ENCODE measurements around the gene ENSA.
"Not testable (repeated sequence)": the region's sequence is repeated elsewhere in the genome, so short reads cannot be mapped to it uniquely, and the experiment has no call there.

The ENSA gene

DNA sequence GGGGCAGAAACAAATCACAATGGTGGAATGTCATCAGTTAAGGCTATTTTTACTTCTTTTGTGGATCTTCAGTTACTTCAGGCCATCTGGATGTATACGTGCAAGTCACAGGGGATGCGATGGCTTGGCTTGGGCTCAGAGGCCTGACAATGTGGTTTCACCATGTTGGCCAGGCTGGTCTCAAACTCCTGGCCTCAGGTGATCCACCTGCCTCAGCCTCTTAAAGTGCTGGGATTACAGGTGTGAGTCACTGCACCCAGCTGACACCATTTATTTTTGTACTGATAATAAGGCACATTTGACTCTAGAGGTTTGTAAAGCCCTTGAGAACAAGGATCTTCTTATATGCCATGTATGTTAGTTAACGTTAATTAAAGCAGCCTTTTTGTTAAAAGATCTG is 48.4 kb downstream of the ENSA start:
- not testable (repeated sequence) for DNase-seq (ENCODE audit: low read depth)

DNA sequence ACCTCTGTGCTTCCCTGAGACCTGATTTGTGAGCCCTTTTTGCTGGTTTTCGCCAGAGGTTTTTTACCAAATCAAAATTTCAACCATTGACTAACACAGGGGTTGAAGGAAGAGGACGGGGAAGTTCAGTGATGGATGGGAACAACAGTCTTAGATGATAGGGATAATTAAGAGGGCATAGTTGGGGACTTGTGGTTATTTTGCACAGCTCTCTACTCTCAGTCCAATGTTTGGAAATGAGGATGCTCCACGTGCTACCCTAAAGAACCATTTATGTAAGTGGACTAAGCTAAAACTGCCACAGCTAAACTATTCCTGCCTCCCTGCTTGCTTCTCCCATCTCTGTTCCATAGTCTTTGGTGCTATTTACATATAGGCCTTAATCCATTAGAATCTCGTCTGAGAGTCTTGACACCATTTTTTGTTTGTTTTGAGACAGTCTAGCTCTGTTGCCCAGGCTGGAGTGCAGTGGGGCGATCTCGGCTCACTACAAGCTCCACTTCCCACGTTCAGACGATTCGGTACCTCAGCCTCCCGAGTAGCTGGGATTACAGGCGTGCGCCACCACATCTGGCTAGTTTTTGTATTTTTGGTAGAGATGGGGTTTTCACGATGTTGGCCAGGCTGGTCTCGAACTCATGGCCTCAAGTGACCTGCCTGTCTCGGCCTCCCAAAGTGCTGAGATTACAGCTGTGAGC is 49.3 kb downstream of the ENSA start:
- no peak for DNase-seq (ENCODE audit: low read depth)

DNA sequence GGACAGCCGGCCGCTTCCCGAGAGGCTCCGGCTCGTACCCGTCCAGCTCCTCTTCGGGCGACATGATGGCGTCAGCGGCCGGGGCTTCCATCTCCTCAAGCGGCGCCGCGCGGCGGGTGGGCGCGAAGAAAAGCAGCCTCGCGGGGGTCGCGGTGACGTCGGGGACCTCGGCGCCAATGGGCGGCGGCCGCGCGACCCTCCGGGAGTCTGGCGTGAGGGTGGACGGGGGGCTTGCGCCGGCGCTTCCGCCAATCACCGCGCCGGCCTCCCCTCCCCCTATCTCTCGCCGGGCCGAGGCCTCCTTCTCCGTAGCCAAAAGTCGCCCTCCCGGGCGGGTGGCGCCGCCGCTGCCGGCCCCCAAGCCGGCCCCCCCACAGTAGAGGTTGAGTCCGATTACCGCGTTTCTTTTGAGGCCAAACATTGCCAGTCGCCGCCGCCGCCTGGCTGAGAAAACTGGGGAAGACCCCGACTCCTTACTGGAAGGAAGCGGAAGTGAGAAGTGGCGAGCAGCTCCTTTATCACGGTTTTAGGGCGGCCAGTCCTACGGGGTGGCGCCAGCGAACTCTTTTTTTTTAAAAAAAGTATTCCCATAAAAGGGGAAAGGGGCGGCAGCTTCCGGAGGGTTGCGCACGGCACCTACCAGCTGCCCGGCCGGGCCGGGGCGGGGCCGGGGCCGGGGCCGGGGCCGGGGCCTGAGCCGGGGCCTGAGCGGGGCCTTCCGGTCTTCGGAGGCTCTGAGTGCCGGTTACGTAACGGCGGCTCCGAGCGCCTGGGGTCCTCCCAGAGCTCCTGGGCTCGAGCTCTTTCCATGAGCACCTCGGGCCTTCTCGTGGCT is 50.1 kb downstream of the ENSA start, which contains the start of gene MCL1:
Gene MCL1 (minus strand): TSS at position 501 of the 835 bp plus-strand sequence. CDS start 80 bp downstream, at position 421.
- DNase-seq (ENCODE audit: low read depth): peak; percentile 79

DNA sequence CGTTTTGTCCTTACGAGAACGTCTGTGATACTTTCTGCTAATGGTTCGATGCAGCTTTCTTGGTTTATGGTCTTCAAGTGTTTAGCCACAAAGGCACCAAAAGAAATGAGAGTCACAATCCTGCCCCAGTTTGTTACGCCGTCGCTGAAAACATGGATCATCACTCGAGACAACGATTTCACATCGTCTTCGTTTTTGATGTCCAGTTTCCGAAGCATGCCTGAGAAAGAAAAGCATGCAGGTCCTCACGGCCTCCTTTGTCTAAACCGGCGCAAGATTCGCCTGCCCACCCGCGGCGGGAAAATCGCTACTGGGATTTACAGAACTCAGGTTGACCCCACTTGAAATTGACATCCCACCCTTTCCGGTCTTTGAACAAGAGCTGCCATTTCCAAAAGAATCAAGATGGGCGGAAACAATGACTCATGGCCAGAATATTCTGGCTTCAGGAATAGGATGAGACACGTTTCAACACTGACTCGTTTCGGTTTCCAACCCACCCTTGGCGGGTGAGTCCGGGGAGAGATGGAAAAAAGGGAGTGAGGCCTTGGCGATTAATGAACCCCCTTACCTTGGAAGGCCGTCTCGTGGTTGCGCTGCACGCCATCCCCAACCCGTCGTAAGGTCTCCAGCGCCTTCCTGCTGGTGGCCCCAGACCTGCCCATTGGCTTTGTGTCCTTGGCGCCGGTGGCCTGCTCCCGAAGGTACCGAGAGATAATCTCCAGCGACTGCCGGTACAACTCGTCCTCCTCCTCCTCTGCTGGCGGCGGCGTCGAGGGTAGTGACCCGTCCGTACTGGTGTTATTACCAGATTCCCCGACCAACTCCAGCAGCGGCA is 50.9 kb downstream of the ENSA start:
- DNase-seq (ENCODE audit: low read depth): no peak

DNA sequence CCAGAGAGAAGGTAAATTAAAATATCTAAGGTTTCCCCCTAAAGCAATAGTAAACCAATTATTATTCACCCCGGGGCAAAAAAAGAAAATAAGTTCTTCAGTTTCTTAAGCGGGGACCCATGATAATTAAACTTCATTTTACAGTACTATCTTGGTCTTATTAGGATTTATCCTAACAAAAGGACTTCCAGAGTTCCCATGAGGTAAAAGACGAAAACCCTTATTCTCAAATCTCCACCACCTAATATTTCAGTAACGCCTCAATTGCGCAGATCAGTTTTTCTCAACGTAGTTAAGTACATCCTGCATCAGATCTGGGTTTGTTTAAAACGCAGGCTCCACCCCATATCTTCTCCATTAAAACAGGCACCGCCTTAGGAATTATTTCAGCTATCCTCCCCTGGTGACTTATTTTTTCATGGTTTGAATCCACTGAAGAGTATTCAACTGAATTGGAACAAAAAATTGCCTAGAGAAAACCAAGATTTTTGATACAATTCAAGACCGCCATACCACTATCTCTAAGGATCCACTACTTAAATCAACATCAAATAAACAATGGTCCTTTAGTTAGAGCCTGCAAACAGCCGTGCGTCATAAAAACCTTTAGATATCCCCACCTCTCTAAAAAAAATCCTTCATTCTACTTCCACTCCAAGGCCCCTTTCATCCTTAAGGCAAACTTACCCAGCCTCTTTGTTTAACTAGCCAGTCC is 51.7 kb downstream of the ENSA start:
- no peak for DNase-seq (ENCODE audit: low read depth)

DNA sequence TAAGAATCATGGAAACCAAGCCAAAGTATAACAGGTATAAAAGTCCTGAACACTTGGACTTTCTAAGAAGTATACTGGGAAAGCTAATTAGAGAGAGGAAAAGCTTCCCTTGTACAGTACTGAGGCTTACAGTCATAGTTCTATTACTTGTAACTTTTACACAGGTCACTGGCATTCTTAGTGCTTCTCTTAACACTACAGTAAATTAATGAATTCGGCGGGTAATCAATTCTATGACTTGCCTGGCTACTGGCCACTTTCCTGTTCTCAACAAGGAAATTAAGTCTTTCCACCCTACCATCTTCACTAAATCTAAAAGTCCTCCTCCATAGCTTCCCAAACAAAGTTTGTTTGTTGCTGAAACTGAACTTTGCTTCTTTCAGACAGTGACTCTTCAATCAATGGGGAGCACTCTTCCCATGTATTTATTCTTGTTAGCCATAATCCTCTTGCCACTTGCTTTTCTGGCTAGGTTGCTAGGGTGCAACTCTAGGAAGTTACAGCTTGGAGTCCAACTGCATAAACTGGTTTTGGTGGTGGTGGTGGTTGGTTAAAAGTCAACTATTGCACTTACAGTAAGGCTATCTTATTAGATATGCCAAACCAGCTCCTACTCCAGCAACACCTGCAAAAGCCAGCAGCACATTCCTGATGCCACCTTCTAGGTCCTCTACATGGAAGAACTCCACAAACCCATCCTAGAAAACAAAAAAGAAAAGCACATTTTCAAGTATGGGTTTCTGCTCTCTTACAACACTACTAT is 52.4 kb downstream of the ENSA start:
- DNase-seq (ENCODE audit: low read depth): no peak

DNA sequence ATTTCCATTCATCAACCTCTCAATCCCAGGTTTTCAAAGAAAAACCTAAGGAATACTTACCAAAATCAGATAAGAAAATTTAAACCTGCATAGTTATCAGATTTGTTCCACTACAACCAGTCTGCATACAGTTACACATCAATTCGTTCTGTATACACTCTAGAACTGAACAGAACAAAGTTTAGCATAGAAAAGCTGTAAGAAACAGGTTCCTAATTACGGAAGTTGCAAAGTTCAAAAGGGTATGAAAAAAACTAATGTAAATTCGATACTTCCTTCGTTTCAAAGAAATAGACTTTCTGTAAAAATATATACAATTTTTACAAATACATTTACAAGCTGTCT is 53.1 kb downstream of the ENSA start:
- DNase-seq (ENCODE audit: low read depth): no peak

DNA sequence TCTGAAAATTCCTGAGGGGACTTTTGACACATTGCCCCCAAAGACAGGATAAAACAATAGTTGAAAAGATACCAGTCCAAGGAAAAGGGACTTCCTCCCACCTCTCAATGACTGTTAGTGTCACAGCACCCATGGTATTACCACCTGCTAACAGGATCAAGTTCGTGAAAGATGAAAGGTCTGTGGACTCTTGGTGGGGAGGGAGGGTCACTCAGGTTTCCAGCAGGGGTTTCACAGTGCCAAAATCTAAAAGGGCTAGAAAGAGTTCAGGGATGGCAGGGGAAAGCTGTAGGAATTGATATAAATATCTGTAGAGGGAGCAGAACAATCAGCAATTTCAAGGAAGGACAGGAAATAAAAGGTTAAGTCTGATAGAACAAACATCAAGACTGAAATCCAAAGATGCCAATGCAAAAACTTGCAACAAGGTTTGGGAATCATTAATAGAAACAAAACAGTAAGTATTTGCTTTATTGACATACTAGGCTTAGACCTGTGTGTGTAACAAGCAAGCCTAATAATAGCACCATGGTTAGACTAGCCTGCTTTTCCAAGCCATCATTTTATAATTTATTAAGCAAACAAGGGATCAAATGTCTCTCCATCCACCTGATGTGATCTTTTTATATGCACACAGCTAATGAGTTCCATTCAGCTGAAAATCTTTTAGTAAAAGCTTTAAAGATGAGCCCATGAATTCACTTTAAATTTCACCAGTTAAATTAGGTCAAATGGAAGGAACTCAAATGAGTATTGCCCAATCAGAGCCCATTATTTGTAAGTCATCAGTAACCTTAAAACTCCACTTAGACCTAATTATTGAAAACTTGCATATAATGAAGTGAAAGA is 53.7 kb downstream of the ENSA start:
- DNase-seq (ENCODE audit: low read depth): no peak

DNA sequence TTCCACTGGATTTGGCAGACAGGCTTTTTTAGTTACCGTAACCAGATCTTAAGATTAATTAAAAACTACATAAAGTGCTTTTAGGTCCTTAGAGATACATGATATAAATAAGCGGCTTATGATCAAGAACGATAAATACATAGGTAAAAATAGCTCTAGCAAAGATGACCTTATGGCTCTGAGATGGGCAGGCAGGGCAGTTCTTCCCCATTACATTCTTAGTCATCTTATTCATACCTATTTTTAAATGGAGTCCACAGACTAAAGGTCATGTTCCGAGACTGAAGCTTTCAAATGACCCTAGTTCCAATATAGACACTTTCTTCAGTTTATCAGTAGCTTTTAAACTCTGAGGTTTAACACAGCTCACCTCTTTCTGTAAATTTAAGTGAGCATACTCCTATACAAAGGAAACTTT is 54.3 kb downstream of the ENSA start:
- no peak for DNase-seq (ENCODE audit: low read depth)

DNA sequence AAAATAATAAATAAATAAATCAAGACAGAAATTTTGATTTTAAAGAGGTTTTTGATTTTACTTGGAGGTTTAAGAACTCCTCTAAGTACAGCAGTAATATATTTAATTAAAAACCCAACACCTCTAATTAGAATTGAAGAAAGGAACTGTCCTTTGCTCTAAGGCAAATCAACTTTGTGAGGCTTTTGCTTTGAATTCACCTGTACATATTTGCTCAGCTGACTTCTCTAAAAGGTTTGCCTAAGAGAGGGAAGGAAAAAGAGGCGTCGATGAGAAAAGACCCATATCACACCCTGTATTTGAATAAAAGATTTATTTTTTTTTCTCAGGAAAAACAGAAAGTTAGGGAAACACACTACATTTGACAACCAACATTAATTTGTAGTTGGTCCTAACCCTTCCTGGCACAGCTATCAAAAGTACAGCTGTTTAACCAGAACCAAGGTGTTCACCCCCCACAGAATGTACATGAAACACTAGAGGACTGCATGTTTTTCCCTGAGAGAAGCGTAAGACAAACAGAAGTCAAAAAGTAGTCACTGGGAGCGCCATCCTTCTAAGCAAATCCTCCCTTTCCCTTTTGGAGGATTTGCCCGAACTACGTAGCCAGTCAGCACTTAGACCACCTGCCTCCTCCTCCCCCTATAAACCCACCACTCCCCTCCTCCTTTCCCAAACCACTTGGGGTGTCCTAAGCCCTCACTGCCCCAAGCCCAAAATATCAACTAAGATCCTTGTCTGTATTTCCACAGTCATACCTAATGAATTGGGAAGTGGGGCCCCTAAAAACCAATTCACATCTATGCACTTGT is 54.9 kb downstream of the ENSA start:
- DNase-seq (ENCODE audit: low read depth): no peak

DNA sequence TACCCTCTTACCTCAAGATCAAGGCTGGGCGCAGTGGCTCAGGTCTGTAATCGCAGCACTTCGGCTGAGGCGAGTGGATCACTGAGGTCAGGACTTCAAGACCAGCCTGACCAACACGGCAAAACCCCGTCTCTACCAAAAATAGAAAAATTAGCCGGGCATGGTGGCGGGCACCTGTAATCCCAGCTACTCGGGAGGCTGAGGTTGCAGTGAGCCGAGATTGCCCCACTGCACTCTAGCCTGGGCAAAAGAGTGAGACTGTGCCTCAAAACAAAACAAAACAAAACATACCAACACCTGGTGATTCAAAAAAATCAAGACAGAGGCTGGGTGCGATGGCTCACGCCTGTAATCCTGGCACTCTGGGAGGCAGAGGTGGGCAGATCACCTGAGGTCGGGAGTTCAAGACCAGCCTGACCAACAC is 55.8 kb downstream of the ENSA start:
- not testable (repeated sequence) for DNase-seq (ENCODE audit: low read depth)

DNA sequence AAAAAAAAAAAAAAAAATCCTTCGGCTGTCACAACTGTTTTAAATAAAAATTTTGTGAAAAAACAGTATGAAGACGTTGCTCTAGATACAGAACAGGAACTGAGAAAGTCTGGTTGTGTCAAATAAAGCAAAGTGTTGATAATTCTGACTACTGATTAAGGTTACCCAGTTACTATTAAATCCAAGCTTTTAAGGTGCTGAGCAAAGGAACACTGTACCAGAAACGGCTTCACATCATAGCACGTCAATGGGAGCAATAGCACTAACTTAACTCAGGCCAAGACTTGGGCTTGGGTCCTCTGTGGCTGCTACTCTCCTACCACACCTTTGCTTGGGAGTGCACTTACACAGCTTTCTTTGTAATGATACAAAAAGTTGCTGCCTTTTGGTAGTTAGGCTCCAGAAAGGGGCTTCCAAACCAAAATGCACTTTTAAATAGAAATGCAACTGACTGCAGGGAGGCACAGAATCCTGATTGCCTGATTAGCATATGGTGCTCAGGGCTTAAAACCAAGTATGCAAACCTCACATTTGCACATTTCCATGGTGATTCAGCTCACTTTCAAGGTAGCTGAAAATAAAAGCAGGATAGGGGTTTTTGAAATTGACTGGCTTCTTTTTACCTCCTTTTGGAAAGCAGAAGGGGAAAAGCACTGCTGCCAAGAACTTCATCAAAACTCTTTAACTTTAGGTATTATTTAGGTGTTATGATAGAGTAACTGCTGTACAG is 56.3 kb downstream of the ENSA start:
- no peak for DNase-seq (ENCODE audit: low read depth)

Data from activated T-helper 9 cell treated with anti-CD3 and anti-CD28 coated beads, Interleukin-2, amount 50 U/mL, for 16 hours (primary cell).